Activated T-helper 2 cell treated with anti-CD3 and anti-CD28 coated beads, Interferon-gamma antibody, Interleukin-2, Interleukin-4, amounts not matched to agents 10 μg/mL and 5 μg/mL and 100 μg/mL, durations not matched to agents 14 hours and 24 hours and 36 hours (primary cell): Measurements from ENCODE around the gene SLC39A11. TPM values are rescaled to one million over a fixed set of nuclear protein-coding genes. Genes with fewer than 3 reads are reported as not detected.
"Not testable (repeated sequence)": the region's sequence is repeated elsewhere in the genome, so short reads cannot be mapped to it uniquely, and the experiment has no call there.

ENCODE experiments used
- DNase-seq: peaks from one replicate; pipeline ENCODE4 v3.0.0; 2021; ENCODE audit warnings: low spot score
- H3K27ac Mint-ChIP-seq: one replicate; pipeline ENCODE4 v1.8.0; 2021; ENCODE audit warnings: mixed read lengths
- H3K27me3 Mint-ChIP-seq: one replicate; pipeline ENCODE4 v1.8.0; 2021; ENCODE audit warnings: low read depth, mixed read lengths
- H3K36me3 Mint-ChIP-seq: one replicate; pipeline ENCODE4 v1.8.0; 2021; ENCODE audit warnings: low read depth, mixed read lengths
- H3K4me1 Mint-ChIP-seq: one replicate; pipeline ENCODE4 v1.8.0; 2021; ENCODE audit warnings: low read depth, mixed read lengths
- H3K4me3 Mint-ChIP-seq: one replicate; pipeline ENCODE4 v1.8.0; 2021; ENCODE audit warnings: low read depth, mild to moderate bottlenecking, moderate library complexity, mixed read lengths
- H3K9me3 Mint-ChIP-seq: one replicate; pipeline ENCODE4 v1.8.0; 2021; ENCODE audit warnings: mixed read lengths
- intact Hi-C: fragments of 100-400 bp; cut with micrococcal nuclease; formaldehyde crosslinking; loops from one replicate; pipeline ENCODE4 v1.15.1; 2023
- total RNA-seq: library from RNA; stranded (reverse); gene quantifications from 2 replicates; pipeline ENCODE4 v1.2.3, GENCODE V29; 2022

Gene SLC39A11
- total RNA-seq, 1 donor from 2014 or later = 20.2 TPM

- Mint-ChIP-seq H3K27ac (no peak overlapping the region), H3K4me3 (no peak overlapping the region), H3K9me3 (no peaks in the 10 kb centered on the region), H3K4me1 (peaks cover 10% of the 10 kb centered on the region), H3K36me3 (peaks cover 23% of the 10 kb centered on the region), H3K27me3 (no peaks in the 10 kb centered on the region)
- intact Hi-C loops = loop anchor here (5.0 kb wide), 1 partner anchor 97 kb away; no protein-coding TSS in a partner anchor
- DNase-seq = no peak
Observed at GRCh38 chr17:73089322-73090317, 2.9 kb downstream of the SLC39A11 start.

DNA sequence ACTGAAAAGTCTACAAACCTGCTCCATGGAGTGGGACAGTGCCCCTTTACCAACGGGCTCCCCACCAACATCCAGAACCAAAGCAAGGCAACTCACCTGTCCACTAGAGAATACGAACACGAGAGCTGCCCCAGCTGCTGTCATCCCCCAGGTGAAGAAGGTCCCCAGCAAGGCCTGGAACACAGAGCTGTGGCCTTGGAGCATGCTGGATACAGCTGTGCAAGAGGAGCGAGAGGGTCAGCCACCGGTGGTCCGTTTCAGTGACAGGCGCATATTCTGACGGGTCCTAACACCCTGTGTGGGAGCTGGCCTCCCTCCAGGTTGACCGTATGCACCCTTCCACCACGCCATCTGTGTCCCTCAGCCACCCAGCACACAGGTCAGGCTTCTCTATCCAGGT is 3.9 kb downstream of the SLC39A11 start:
- H3K4me3 Mint-ChIP-seq = no peak overlapping the region

DNA sequence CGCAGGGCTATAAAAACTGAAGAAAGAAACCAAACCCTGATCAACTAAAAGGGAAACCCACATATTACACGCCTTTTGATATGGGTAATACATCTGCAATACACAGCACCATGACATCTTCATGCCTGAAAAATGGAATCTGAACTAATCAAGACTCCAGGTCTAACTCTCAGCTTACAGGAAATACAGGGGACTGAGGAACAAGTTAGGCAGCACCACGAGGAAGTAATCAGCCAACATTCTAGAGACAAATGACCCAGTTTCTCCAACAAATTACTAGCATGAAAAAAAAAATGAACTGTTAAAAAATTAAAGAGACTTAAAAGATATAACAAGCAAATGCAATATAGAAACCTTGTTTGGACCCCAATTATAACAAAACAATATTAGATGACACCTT is 9.1 kb downstream of the SLC39A11 start:
- H3K4me1 Mint-ChIP-seq = no peaks in the 10 kb centered on the region
- intact Hi-C loops = no loop called here
- H3K27me3 Mint-ChIP-seq = no peaks in the 10 kb centered on the region
- peaks cover 69% of the 10 kb centered on the region for H3K36me3 Mint-ChIP-seq
- peaks cover 11% of the 10 kb centered on the region for H3K9me3 Mint-ChIP-seq
- H3K4me3 Mint-ChIP-seq = no peak overlapping the region
- DNase-seq = no peak
- H3K27ac Mint-ChIP-seq = no peak overlapping the region

More for the DNA sequence above, 3.9 kb downstream of the SLC39A11 start:
- intact Hi-C loops = no loop called here
- H3K27ac Mint-ChIP-seq = no peak overlapping the region
- peaks cover 3% of the 10 kb centered on the region for H3K9me3 Mint-ChIP-seq
- no peak for DNase-seq
- H3K27me3 Mint-ChIP-seq = no peaks in the 10 kb centered on the region
- H3K4me1 Mint-ChIP-seq = peaks cover 10% of the 10 kb centered on the region
- peaks cover 33% of the 10 kb centered on the region for H3K36me3 Mint-ChIP-seq

DNA sequence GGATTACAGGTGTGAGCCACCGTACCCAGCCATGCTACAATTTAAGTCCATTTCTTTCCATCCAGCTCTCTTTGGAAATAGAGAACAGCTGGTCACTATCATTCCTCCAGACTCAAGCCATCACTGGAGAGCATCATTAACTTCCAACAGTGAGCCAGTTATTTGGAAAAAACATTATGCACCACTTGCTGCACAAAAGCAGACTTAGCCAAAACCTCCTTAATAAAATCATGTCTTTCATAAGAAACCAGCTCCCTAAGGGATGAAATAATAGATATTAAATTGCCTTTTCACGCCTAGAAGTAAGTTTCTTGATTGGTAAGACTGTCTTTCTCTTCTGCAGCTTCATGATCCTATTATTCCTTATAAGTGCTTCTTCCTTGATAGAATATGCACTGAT is 17.9 kb downstream of the SLC39A11 start:
- H3K27ac Mint-ChIP-seq = no peak overlapping the region
- peaks cover 22% of the 10 kb centered on the region for H3K36me3 Mint-ChIP-seq
- intact Hi-C loops = no loop called here

DNA sequence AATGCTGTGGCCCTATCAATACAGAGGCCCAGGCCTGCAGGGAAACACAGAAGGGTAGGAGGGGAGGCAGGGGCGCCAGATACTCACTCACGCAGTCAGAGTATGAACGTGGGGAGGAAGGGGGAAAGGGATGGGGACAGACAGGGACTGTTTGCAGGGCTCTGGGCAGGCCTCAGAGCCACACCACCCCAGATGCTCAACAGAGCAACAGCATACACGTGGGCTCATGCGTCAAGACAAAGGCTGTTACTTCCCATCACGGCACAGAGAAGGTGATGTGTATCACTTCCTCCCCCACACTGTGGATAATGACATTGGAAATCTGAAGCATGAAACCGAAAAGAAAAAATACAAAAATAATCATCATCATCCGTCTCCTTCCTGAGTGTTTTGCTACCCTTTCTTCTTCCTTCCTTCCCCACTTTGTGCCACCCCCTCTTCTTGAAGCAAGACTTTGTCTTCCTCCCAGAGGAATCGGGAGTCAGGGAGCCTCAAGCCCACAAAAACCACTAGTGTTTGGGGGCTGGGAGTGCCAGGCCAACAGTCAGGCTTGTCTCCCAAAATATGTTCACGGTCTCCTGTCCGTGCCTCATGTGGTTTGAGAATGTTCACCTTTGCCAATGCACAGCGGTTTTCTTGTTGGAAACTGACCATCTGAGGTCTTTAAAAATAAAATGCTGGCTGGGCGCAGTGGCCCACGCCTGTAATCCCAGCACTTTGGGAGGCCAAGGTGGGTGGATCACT is 20.1 kb downstream of the SLC39A11 start:
- Mint-ChIP-seq H3K27me3 (no peaks in the 10 kb centered on the region), H3K4me3 (no peak overlapping the region), H3K9me3 (no peaks in the 10 kb centered on the region), H3K4me1 (no peaks in the 10 kb centered on the region), H3K36me3 (peaks cover 17% of the 10 kb centered on the region), H3K27ac (no peak overlapping the region)
- DNase-seq = no peak
- intact Hi-C loops = no loop called here

More for the DNA sequence above, 17.9 kb downstream of the SLC39A11 start:
- Mint-ChIP-seq H3K4me1 (no peaks in the 10 kb centered on the region), H3K9me3 (no peaks in the 10 kb centered on the region), H3K27me3 (no peaks in the 10 kb centered on the region), H3K4me3 (no peak overlapping the region)
- no peak for DNase-seq

DNA sequence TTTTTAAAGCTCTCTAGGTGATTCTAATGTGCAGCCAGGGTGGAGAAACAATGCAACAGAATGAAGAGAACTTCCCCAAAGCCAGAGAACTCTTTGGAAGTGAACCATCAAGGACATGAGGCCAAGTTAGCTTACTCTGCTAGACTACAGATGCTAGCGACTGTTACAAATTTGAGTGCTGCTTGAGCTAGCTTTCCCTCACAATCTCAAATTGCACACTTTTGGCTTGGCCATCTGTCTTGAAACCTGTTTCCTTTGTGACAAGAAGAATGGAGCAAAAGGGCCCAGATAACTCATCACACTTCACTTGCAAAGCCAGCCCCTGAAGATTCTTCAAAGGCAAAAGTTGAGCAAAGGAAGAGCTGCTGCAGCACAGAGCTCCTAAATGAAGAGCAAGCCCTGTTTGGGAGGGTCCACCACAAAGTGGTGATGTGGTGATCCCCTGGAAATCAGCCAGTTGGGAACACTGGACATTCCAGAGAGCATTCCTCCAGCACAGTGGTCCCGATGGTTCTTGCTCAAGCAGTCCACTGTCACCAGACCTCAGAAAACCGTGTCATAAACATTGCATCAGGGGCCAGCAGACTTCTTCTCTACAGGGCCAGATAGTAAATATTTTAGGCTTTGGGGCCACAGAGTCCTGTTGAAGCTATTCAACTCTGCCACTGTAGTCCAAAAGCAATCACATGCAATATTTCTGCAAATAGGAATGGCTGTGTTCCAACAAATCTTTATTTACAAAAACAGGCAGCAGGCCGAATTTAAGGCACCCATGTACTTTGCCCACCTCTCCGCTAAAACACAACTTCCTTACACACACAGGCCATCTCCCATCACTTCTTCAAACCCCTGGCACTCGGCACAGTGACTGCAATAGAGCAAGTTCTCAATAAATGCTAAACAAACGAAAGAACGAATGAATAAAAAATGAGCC is 21.2 kb downstream of the SLC39A11 start:
- Mint-ChIP-seq H3K4me3 (no peak overlapping the region), H3K4me1 (no peaks in the 10 kb centered on the region), H3K27me3 (no peaks in the 10 kb centered on the region), H3K9me3 (no peaks in the 10 kb centered on the region), H3K36me3 (peaks cover 21% of the 10 kb centered on the region), H3K27ac (no peak overlapping the region)
- intact Hi-C loops = no loop called here
- DNase-seq = no peak

DNA sequence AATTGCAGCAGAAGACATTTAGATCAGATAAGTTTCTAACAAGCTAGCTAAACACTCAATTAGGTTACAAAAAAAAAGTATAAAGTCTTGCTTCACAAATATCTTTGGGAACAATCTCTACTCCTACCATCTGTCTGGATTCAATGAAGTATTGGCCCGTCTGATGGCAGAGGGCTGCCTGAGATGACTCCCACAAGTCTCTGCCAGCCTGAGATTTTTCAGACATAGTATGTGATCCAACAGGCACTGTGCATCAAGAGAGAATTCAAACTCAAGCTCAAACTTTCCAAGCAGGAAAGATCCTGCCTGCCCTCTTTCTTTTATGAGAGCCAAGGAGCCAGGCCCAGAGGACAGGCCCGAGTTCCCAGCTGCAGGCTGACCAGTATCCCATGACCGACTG is 22.6 kb downstream of the SLC39A11 start:
- no peak overlapping the region for H3K27ac Mint-ChIP-seq
- no peak overlapping the region for H3K4me3 Mint-ChIP-seq
- H3K9me3 Mint-ChIP-seq = no peaks in the 10 kb centered on the region
- H3K4me1 Mint-ChIP-seq = no peaks in the 10 kb centered on the region
- intact Hi-C loops = no loop called here
- no peak for DNase-seq
- no peaks in the 10 kb centered on the region for H3K27me3 Mint-ChIP-seq
- peaks cover 21% of the 10 kb centered on the region for H3K36me3 Mint-ChIP-seq

- no peaks in the 10 kb centered on the region for H3K9me3 Mint-ChIP-seq
- H3K27me3 Mint-ChIP-seq = no peaks in the 10 kb centered on the region
- H3K36me3 Mint-ChIP-seq = peaks cover 21% of the 10 kb centered on the region
- H3K4me3 Mint-ChIP-seq = no peak overlapping the region
- DNase-seq = no peak
- intact Hi-C loops = no loop called here
- no peaks in the 10 kb centered on the region for H3K4me1 Mint-ChIP-seq
- H3K27ac Mint-ChIP-seq = no peak overlapping the region
Observed at GRCh38 chr17:73069164-73069770, 23.2 kb downstream of the SLC39A11 start.

DNA sequence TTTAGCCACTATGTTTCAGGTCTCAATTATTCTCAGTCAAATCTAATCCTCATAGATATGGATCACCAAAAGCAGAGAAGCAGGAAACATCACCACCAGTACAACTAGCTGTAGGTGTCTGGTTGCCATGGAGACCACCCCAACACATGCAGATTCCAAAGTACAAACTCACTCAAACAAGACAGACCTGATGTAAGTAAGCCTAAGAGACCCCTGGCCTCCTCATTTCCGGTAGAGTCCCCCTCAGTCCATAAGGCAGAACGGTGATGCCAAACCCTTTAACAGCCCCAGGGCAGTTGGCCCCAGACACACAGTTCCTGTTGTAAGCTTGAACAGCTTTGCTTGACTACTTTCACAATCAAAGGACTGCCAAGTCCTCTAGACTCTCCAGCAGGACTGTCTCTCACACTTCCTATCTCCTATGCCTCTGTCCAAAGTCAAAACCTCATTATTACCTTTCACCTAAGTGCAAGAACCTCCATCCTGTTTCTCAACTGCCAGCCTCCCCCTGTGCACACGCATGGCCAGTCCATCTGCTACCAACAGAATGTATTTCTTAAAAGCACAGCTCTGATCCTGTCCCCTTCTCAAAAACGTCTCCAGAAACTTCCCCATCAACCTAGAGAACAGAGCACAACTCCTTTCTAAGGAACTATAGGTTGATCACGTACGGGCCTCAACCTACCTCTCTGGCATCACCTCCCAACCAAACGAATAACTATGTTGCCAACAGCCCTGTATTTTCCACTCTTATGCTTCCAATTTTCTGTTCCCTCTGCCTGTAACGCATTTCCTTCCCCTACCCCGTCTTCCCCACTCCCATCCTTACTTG is 23.9 kb downstream of the SLC39A11 start:
- H3K27ac Mint-ChIP-seq = no peak overlapping the region
- H3K27me3 Mint-ChIP-seq = no peaks in the 10 kb centered on the region
- no peaks in the 10 kb centered on the region for H3K9me3 Mint-ChIP-seq
- H3K4me3 Mint-ChIP-seq = no peak overlapping the region
- intact Hi-C loops = no loop called here
- no peaks in the 10 kb centered on the region for H3K4me1 Mint-ChIP-seq
- DNase-seq = no peak
- peaks cover 21% of the 10 kb centered on the region for H3K36me3 Mint-ChIP-seq

DNA sequence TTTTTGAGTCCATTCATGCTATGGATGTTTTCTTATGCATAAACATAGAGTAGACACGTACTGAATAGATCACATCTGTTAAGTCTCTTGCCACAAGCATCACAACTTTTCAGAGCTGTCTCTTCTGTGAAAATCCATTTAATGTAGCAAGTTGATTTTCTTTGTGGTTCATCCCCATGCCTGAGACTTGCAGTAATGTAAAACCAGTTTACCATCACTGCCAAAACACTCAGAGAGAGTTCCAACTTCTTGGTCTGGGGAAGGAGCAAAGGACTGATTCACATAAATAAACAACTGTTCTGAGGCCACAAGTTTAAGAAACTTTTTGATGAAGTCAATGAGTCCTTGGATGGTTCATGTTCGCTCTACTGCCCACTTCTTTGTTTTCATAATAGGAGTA is 24.8 kb downstream of the SLC39A11 start:
- intact Hi-C loops, H3K4me1 Mint-ChIP-seq, H3K27me3 Mint-ChIP-seq, H3K9me3 Mint-ChIP-seq, H3K27ac Mint-ChIP-seq, DNase-seq, H3K4me3 Mint-ChIP-seq: not testable (repeated sequence)
- H3K36me3 Mint-ChIP-seq = peaks cover 21% of the 10 kb centered on the region

DNA sequence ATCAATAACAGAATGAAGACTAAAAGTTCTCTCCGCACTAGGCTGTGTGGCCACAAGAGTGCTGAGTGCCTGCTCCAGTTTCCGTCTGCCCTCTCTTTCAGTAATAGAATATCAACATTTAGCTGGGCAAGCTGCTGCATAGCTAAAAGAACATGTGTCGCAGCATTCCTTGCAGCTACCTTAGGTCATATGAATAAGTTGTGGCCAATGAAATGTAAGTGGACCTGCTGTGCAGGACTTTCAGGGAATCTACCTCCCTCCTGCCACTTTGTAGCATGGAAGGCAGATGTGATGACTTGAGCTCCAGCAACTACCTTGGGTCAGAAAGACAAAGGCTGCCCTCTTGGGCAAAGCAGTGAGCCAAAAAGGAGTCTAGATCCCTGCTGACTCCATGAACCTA is 25.4 kb downstream of the SLC39A11 start:
- intact Hi-C loops = no loop called here
- no peak for DNase-seq
- Mint-ChIP-seq H3K9me3 (no peaks in the 10 kb centered on the region), H3K27me3 (no peaks in the 10 kb centered on the region), H3K36me3 (peaks cover 18% of the 10 kb centered on the region), H3K4me3 (no peak overlapping the region), H3K4me1 (no peaks in the 10 kb centered on the region), H3K27ac (no peak overlapping the region)
